Measurements from ENCODE around the gene KLF18.

The KLF18 gene

GRCh38 chr1:44108241-44108640, 33.2 kb downstream of the KLF18 start:
- H3K4me1 Mint-ChIP-seq (ENCODE audit: low read depth): no peaks in the 10 kb centered on the region
- H3K9me3 Mint-ChIP-seq (ENCODE audit: low read depth): no peaks in the 10 kb centered on the region
- no peak overlapping the region for H3K4me3 Mint-ChIP-seq
- no peaks in the 10 kb centered on the region for H3K36me3 Mint-ChIP-seq
- H3K27ac Mint-ChIP-seq: no peak overlapping the region
- H3K27me3 Mint-ChIP-seq: peaks cover 6% of the 10 kb centered on the region

- Mint-ChIP-seq H3K27ac (no peak overlapping the region), H3K9me3 (ENCODE audit: low read depth) (no peaks in the 10 kb centered on the region), H3K27me3 (peaks cover 6% of the 10 kb centered on the region), H3K4me1 (ENCODE audit: low read depth) (no peaks in the 10 kb centered on the region), H3K4me3 (no peak overlapping the region), H3K36me3 (no peaks in the 10 kb centered on the region)
Observed at GRCh38 chr1:44105810-44106209, 35.6 kb downstream of the KLF18 start.

GRCh38 chr1:44103270-44104131, 37.9 kb downstream of the KLF18 start:
- Mint-ChIP-seq H3K4me1 (ENCODE audit: low read depth) (no peaks in the 10 kb centered on the region), H3K4me3 (no peak overlapping the region), H3K36me3 (no peaks in the 10 kb centered on the region), H3K27me3 (peaks cover 6% of the 10 kb centered on the region), H3K9me3 (ENCODE audit: low read depth) (no peaks in the 10 kb centered on the region), H3K27ac (no peak overlapping the region)

GRCh38 chr1:44101328-44101727, 40.1 kb downstream of the KLF18 start:
- H3K36me3 Mint-ChIP-seq: no peaks in the 10 kb centered on the region
- H3K27me3 Mint-ChIP-seq: peaks cover 2% of the 10 kb centered on the region

GRCh38 chr1:44100183-44100868, 41.1 kb downstream of the KLF18 start:
- Mint-ChIP-seq H3K27me3 (no peaks in the 10 kb centered on the region), H3K9me3 (ENCODE audit: low read depth) (peaks cover 3% of the 10 kb centered on the region), H3K27ac (no peak overlapping the region), H3K4me1 (ENCODE audit: low read depth) (no peaks in the 10 kb centered on the region), H3K4me3 (no peak overlapping the region), H3K36me3 (no peaks in the 10 kb centered on the region)

More at GRCh38 chr1:44101328-44101727, 40.1 kb downstream of the KLF18 start:
- Mint-ChIP-seq H3K9me3 (ENCODE audit: low read depth) (peaks cover 3% of the 10 kb centered on the region), H3K4me1 (ENCODE audit: low read depth) (no peaks in the 10 kb centered on the region), H3K4me3 (no peak overlapping the region), H3K27ac (no peak overlapping the region)

GRCh38 chr1:44094047-44094446, 47.4 kb downstream of the KLF18 start:
- Mint-ChIP-seq H3K9me3 (ENCODE audit: low read depth) (peaks cover 3% of the 10 kb centered on the region), H3K4me1 (ENCODE audit: low read depth) (no peaks in the 10 kb centered on the region), H3K4me3 (no peak overlapping the region)

GRCh38 chr1:44090429-44091252, 50.8 kb downstream of the KLF18 start:
- H3K9me3 Mint-ChIP-seq (ENCODE audit: low read depth): no peaks in the 10 kb centered on the region
- H3K36me3 Mint-ChIP-seq: peaks cover 2% of the 10 kb centered on the region
- H3K4me3 Mint-ChIP-seq: no peak overlapping the region
- no peaks in the 10 kb centered on the region for H3K4me1 Mint-ChIP-seq (ENCODE audit: low read depth)
- peaks cover 22% of the 10 kb centered on the region for H3K27me3 Mint-ChIP-seq
- H3K27ac Mint-ChIP-seq: no peak overlapping the region

More at GRCh38 chr1:44094047-44094446, 47.4 kb downstream of the KLF18 start:
- Mint-ChIP-seq H3K27ac (no peak overlapping the region), H3K27me3 (peaks cover 4% of the 10 kb centered on the region), H3K36me3 (no peaks in the 10 kb centered on the region)

GRCh38 chr1:44089371-44090048, 51.9 kb downstream of the KLF18 start:
- Mint-ChIP-seq H3K27me3 (peaks cover 22% of the 10 kb centered on the region), H3K4me3 (no peak overlapping the region), H3K4me1 (ENCODE audit: low read depth) (no peaks in the 10 kb centered on the region), H3K27ac (no peak overlapping the region), H3K36me3 (peaks cover 2% of the 10 kb centered on the region), H3K9me3 (ENCODE audit: low read depth) (no peaks in the 10 kb centered on the region)
